HepG2 (cell line): ENCODE measurements around the gene LTV1. TPM values are rescaled to one million over a fixed set of nuclear protein-coding genes. Genes with fewer than 3 reads are reported as not detected.

Source experiments
- AKNA ChIP-seq: sonication (generic); formaldehyde crosslinking; IDR thresholded peaks from 2 replicates; pipeline ENCODE4 v1.4.0; 2020; ENCODE audit warnings: missing genetic modification reagents, borderline replicate concordance
- KLF15 ChIP-seq: sonication (generic); formaldehyde crosslinking; IDR thresholded peaks from 2 replicates; pipeline ENCODE4 v1.8.1; 2023; ENCODE audit warnings: borderline replicate concordance, mild to moderate bottlenecking, inconsistent platforms, missing genetic modification reagents, mixed read lengths
- MAZ ChIP-seq, 2 experiments: sonication (generic) in 1 of 2; formaldehyde crosslinking in 1 of 2; IDR thresholded peaks; 2 replicates each; pipeline versions ENCODE4 v1.5.0 to v1.6.1; 2012 to 2020; ENCODE audit warnings: low read depth in 2 of 2, mild to moderate bottlenecking in 2 of 2, borderline replicate concordance in 1 of 2, improper control_type of control experiment in 1 of 2, low read length in 1 of 2, missing genetic modification reagents in 1 of 2, moderate library complexity in 1 of 2
- POLR2AphosphoS5 ChIP-seq: IDR thresholded peaks from 2 replicates; pipeline ENCODE4 v1.6.1; 2012; ENCODE audit warnings: low read depth, low read length
- SKI ChIP-seq: fragments of 450-650 bp; IDR thresholded peaks from one replicate; pipeline ENCODE4 v1.6.1; 2018; ENCODE audit warnings: mild to moderate bottlenecking; ENCODE audit not compliant: partially characterized antibody
- SMARCE1 ChIP-seq: fragments of 450-650 bp; IDR thresholded peaks from 2 replicates; pipeline ENCODE4 v1.6.1; 2017; ENCODE audit warnings: borderline replicate concordance
- SRSF1 ChIP-seq: fragments of 200-400 bp; formaldehyde crosslinking; optimal IDR thresholded peaks from 2 replicates; pipeline ENCODE3; 2017; ENCODE audit warnings: mild to moderate bottlenecking, low read depth, low read length, moderate library complexity
- TCF12 ChIP-seq, 2 experiments: fragments of 450-650 bp in 1 of 2; sonication (generic) in 1 of 2; formaldehyde crosslinking in 1 of 2; IDR thresholded peaks; 2 replicates each; pipeline versions ENCODE4 v1.6.1 to v1.8.0; 2017 to 2022; ENCODE audit warnings: antibody characterized with exemption in 1 of 2, mild to moderate bottlenecking in 1 of 2, missing genetic modification reagents in 1 of 2, moderate library complexity in 1 of 2
- TCF7 ChIP-seq: sonication (generic); IDR thresholded peaks from 2 replicates; pipeline ENCODE4 v1.6.1; 2016; ENCODE audit warnings: antibody characterized with exemption, low read depth
- ZNF337 ChIP-seq: sonication (generic); formaldehyde crosslinking; IDR thresholded peaks from 2 replicates; pipeline ENCODE4 v1.5.1; 2020; ENCODE audit warnings: missing genetic modification reagents, low read depth, mild to moderate bottlenecking, borderline replicate concordance
- ZNF510 ChIP-seq: sonication (generic); formaldehyde crosslinking; IDR thresholded peaks from 2 replicates; pipeline ENCODE4 v1.4.0; 2020; ENCODE audit warnings: low read depth, mild to moderate bottlenecking, missing genetic modification reagents
- ZNF513 ChIP-seq: sonication (generic); formaldehyde crosslinking; conservative IDR thresholded peaks from 2 replicates; pipeline ENCODE4 v1.5.0; 2020; ENCODE audit warnings: missing genetic modification reagents
- ZNF569 ChIP-seq: sonication (generic); formaldehyde crosslinking; IDR thresholded peaks from 2 replicates; pipeline ENCODE4 v1.5.0; 2020; ENCODE audit warnings: mild to moderate bottlenecking, missing genetic modification reagents, moderate library complexity, borderline replicate concordance
- ZNF777 ChIP-seq: sonication (generic); formaldehyde crosslinking; IDR thresholded peaks from 2 replicates; pipeline ENCODE4 v1.4.0; 2020; ENCODE audit warnings: missing genetic modification reagents
- polyA plus RNA-seq, 8 experiments: library from polyadenylated mRNA; depleted of rRNA in 3 of 8; stranded (reverse) in 7 of 8; unstranded in 1 of 8; fragments of >200 nt; fragmentation: Illumina TruSeq in 4 of 8; extraction: Trizol in 4 of 8; gene quantifications; 2 replicates each; pipeline versions ENCODE4 v1.2.1 to v1.2.3, GENCODE V29; 2011 to 2016; ENCODE audit warnings: low read depth in 4 of 8, missing spikeins in 1 of 8, mixed read lengths in 1 of 8; ENCODE audit not compliant: insufficient read depth in 1 of 8
- total RNA-seq, 5 experiments: library from RNA; depleted of rRNA; stranded (reverse); fragments of >200 nt; fragmentation: Illumina TruSeq; extraction: Trizol; gene quantifications; 2 replicates each; pipeline ENCODE4 v1.2.3, GENCODE V29; 2016; ENCODE audit warnings: low read depth in 1 of 5
- TF ChIP-seq, protein P1 (sequence below): sonication (generic); formaldehyde crosslinking; IDR thresholded peaks from 2 replicates; pipeline ENCODE4 v1.8.0; 2023; ENCODE audit warnings: mild to moderate bottlenecking, missing genetic modification reagents

The LTV1 gene
- total and polyA plus RNA-seq, 2 of the 13 experiments (the other 11 are each of a cell fraction or from before 2014, with no cell fraction given): 21.1 to 85.8 TPM

GRCh38 chr6:143843677-143843999 lies 500 bp downstream of the LTV1 start (continued):
- no peak for TF ChIP-seq ZNF569 (CRISPR knock-in tag)
- TF ChIP-seq ZNF337 (CRISPR knock-in tag): no peak
- no peak for TF ChIP-seq ZNF513 (CRISPR knock-in tag)
- no peak for TF ChIP-seq ZNF777 (CRISPR knock-in tag)
- TF ChIP-seq SMARCE1: no peak
- no peak for TF ChIP-seq ZNF510
- TF ChIP-seq AKNA (CRISPR knock-in tag): no peak
- TF ChIP-seq KLF15 (CRISPR knock-in tag): no peak
- no peak for TF ChIP-seq POLR2AphosphoS5
- TF ChIP-seq, protein P1, sequence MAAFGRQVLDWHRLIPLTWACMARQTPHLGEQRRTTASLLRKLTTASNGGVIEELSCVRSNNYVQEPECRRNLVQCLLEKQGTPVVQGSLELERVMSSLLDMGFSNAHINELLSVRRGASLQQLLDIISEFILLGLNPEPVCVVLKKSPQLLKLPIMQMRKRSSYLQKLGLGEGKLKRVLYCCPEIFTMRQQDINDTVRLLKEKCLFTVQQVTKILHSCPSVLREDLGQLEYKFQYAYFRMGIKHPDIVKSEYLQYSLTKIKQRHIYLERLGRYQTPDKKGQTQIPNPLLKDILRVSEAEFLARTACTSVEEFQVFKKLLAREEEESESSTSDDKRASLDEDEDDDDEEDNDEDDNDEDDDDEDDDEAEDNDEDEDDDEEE (CRISPR knock-in tag): no peak
- TF ChIP-seq SKI: no peak
- no peak for TF ChIP-seq TCF12 (IDR thresholded peaks at IDR 0.05)
- TF ChIP-seq TCF12 (CRISPR knock-in tag; IDR thresholded peaks at IDR 0.05): no peak
- no peak for TF ChIP-seq SRSF1
- TF ChIP-seq TCF7: no peak
- TF ChIP-seq MAZ (IDR thresholded peaks at IDR 0.05; ENCODE audit: borderline replicate concordance, low read depth, low read length): no peak
- TF ChIP-seq MAZ (CRISPR knock-in tag; IDR thresholded peaks at IDR 0.05; ENCODE audit: low read depth): no peak; the same call in 1 of the 2 replicates
